NCI-H2107 treated with DMSO at 0.1 percent for 48 hours (cell line): Measurements from ENCODE around the gene CLMN.
"Not testable (repeated sequence)": the region's sequence is repeated elsewhere in the genome, so short reads cannot be mapped to it uniquely, and the experiment has no call there.

Experiments
- DNase-seq: peaks from one replicate; lab custom pipeline; 2025; ENCODE audit not compliant: unreplicated experiment; lab: John Stamatoyannopoulos, UW

The CLMN gene

DNA sequence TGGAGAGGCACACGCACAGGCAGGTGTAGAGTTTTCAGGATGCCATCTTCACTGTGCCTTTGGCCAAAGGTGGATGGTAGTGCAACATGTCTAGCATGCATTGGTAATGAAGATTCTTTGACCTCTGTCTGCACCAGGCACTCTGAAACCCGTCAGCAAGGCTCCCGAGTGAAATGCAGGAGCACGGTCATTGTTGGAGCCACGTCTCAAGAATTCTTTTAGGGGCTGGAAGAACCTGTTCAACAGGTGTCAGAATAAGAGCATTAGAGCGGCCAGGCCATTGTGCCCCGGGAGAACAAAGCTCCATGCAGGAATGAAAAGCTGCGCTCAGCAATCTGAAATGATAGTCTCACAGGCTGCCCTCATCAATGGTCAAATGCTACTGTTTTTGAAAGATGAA lies 122.2 kb downstream of the CLMN start:
- no peak for DNase-seq

DNA sequence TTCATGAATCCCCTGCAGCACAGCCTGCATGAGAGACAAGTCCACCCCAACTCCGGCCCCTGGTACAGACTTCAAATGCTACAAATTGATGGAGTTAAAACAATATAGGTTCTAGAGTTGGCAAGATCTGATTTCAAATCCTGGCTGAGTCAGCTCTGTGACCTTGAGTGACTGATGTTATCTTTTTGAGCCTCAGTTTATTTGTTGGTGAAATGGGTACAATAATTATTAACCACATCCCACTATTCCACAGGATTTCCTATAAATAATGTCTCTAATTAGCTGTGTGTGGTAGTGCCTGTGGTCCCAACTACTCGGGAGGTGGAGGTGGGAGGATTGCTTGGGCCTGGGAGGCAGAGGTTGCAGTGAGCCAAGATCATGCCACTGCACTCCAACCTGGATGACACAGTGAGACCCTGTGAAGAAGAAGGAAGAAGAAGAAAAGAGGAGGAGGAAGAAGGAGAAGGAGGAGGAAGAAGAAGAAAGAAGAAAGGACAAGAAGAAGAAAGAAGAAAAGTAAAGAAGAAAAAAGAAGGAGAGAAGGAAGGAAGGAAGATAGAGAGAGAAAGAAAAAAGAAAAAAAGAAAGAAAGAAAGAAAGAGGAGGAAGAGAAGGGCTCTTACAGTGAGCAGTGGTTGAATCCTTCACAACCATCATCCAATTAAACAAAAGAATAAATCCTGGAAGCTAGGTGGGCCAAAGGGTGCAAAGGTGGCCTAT lies 122.7 kb downstream of the CLMN start:
- DNase-seq: no peak

DNA sequence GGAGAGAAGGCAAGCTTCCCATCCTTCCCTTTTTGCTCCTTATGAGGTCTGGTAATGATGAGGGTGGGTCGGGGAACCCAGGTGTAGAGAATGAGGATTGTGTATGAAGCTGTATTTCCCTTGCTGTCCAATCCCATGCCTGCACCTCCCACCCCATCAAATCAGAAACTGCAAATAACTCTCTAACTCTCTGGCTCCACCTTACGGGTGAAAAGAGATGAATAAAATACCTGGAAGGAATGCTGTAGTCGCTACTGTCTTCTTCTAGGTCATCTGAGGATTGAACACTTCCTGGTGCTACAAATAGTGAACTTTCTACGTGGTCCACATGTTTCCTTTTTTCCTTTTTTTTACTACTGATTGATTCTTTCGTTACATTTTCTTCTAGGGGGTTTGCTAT lies 123.4 kb downstream of the CLMN start:
- DNase-seq: no peak

DNA sequence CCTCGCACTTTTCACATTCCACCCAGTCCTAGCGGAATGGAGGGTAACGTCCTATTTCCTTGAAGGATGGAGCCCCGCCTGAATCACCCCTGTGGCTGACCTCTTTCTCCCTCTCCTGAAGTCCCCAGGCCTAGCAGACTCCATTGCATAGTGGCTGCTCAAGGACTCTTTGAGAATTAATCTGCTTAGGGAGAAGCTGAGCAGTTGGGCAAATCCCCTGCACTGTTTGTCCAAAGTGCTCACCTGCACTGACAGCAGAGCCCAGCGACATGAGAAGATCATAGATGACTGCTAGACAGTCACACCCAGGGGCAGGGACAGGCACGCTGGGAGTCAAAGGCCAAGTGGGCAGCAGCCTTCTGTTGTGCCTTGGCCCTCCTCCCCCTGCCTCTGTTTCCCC lies 124.7 kb downstream of the CLMN start:
- no peak for DNase-seq

DNA sequence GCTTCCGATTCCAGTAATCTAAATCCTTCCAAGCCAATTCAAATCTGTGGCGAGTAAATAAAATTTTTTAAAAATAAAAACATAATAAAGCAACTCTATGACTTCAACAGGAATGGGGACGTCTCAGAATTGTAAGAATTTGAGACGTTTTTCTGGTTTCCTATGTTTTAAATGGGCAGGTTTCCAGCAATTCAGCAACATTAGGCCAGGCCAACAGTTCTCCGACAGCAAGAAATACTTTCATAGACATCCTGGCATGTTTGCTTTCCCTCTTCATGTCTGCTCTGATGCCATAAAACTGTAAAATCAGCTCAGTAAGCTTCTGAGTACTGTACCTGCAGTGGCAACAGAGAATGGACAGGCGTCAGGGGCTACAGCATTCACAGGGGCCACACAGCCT lies 126.6 kb downstream of the CLMN start:
- no peak for DNase-seq

DNA sequence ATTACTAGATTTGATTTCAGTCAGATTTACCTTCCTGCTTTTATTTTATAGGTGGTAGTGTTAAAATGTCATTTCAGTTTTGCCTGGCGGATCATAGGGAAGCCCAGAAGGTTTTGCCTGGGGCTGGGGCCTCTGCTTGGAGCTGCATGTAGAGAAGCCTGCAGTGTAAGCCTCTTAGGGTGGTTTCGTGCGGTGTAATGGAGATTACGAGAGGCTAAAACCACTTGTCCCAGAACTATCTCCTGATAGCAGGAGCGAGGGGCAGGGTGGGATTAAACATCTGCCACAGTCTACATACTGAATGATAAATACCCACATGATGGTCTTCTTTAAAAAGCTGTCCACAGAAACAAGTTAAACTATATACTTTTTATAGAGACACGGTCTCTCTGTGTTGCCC lies 127.4 kb downstream of the CLMN start:
- DNase-seq: no peak

DNA sequence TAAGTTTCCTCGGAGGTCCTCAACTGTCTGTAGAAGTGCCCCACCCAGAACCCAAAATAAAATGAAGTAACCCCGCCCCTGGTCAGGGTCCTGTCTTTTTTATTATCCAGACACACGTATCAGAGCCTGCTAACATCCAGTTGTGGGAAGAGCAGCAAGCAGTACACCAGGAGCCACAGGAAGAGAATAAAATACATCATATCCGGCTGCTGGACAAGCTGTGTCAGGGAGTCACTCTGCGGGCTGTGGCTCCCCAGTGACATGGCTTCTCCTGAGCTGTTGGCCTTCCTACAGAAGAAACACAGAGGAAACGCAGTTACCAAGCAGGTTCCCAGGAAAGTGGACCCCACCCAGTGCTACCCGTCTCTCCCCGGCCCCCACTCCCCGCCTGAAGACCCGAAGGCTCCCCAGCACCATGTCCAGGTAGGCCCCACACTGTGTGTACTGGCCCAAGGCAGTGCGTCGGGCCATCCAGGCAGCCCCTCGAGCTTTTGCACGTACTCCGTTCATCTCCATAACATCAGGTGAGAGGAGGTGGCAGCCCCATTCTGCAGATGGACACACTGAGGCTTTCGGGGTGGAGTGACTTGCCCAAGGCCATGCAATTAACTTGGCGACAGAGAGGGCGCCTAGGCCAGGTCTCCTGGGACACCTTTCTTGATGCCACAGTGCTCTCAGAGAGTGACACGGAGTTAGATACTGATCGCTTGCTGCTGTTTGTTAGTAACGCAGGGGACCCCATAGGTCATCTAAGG lies 128.1 kb downstream of the CLMN start:
- DNase-seq: no peak

DNA sequence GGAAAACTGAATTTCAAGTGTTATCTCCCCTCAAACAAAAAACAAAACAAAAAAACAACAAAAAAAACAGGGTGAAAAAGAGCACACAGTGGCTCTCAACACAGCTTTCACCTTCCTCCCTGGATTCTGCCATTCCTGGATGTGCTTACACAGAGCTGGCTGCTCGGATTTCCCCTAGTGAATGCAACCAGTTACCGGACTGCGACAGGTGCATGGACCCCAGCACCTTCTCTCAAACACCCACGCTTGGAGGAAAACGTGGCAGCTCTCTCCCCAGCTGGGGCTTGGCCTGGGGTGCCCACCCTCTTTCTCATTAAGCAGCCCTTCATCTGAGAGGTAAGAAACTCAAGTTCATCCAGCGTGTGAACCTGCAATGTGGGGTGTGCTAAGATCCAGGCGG lies 128.9 kb downstream of the CLMN start:
- no peak for DNase-seq

DNA sequence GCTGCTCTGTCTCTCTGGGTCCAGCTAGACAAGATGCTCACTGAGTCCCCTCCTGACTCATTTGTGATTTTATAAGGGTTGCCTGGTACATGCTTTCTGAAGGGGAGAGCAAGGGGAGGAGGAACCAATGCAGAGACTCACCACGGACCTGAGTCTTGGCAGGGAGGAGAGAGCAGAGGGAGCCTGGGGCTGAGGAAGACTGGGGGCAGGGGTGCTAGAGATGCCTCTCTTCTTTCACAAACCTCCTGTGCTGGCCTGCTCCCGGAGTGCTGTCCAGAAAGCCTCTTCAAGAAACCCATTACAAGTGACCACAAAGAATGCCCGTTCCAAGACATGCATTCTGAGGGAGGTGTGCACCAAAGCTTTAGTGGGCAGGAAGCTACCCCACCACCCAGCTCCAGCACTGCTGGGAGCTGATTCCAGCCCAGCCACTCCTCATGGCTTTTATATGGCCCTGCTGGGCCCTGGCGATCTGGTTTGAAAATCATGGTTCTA lies 129.3 kb downstream of the CLMN start:
- no peak for DNase-seq

DNA sequence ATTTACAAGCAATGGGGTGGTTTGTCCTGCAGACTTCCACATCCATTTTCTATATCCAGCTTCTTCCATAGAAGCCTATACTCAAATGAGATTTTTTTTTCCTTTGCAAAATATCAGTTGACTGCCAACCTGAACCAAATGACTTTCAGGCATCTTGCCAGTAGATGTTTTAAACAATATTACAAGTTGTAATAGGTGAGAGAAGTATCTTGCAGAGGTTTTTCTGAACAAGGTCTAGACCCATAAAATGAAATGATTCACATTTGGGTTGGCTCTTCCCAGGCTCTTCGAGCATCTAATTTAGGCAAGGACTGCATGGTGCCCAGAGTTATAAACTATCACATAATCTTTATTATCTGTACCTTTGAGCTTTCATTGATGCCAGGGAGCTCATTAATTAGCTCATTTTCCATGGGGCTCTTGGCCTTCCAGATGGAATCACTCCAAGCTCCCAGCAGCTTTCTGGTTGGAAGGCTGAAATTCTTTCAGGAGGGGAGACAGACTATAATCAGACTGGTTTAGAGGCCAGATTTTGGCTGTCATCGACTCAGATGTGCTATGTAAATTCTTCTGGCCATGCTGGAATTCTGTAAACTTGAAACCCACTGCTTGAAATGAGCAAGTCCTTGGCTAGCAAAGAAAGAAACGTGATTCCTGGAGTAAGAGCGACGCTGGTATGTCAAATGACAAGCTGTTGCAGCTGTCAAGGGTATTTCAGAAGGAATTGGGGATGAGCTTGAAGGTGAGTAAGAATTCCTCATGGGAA lies 130.2 kb downstream of the CLMN start:
- DNase-seq: no peak

DNA sequence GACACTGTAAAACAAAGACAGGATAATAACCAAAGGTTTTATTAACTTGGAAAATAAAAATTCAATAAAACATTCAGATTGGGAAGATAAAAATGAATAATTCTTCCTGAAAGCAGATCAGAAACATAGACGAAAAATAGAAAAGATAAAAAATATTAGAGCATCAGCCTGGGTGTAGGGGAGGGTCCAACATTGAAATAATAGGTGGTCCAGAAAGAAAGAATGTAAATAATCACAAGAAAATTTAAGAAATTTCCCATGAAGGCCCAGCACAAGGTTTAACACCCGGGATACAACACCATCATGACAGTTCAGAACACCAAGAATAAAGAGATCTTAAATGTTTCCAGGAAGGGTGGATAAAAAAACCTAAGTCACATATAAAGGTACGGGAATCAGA lies 131.3 kb downstream of the CLMN start:
- no peak for DNase-seq

DNA sequence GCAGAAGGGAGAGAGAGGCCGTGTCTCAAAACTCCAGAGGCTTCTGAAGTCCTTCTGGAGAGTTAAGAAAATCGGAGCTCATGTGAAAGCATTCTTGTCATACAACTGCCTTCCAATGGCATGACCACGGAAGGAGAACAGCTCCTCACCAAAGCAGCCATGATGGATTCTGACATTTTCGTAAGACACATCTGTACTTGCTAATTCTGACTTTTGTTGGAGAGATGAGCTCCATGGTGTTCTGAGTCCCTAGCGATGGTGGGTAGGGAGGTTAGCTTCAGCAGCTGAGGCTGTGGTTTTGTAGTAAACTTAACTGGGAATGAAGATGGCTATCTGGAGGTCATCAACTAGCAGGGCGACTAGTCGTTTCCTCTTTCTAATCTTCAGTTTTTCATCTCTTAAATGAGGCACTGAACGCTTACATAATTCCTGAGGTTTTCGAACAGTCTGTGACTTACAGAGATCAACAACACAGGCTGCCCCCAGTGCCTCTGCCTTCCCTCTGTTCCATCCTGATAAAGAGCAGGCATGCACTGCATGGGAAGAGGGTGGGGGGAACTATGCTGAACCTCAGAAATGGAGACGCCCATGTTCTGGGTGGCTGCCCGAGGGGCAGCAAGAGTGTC lies 133.8 kb downstream of the CLMN start:
- no peak for DNase-seq

DNA sequence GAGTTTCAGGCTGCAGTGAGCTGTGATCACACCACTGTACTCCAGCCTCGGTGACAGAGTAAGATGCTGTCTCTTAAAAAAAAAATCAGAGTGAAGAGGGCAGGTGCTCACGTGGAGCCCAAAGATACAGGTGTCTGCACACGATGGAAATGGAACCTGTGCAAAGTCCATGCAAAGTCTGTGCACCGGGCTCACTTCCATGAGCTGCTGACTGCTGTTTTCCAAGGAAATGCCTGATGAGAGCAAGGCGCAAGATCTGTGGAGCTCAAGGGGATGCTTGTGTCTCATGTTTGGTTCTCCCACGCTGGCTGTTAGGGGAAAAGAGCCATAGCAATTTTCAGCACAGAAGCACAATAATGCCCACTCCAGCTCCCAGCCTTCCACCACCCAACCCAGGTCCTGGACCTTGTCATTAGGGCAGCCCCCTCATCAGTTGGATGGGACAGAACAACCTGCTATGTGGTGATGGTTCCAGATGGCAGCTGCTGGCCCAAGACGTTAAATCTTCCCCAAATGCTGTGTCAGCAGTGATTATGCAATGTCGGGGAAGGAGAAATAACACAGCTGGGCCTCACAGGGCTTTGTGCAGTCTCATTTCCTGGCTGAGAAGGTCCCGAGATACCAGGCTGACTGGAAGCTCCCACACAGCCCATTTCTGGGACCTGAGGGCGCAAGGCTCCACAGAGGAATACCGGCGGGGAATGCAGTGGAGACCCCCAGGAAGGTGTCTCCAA lies 134.5 kb downstream of the CLMN start:
- no peak for DNase-seq

DNA sequence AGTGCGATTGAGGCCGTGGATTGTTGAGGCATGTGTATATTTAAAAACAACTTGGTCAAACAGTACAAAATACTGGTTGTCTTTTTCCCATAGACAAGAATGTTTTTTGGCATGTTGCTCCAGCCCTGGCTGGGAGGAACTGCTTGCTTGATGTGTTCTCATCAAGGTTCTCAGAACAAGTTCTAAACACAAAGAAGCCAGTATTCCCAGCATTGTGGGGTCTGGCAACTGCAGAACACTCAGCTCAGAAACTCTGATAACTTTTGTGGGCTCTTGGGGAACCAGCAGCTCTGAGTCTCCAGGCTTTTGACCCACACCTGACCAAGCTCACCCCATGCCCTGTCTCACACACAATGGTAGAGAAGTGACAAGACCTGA lies 135.3 kb downstream of the CLMN start:
- no peak for DNase-seq

DNA sequence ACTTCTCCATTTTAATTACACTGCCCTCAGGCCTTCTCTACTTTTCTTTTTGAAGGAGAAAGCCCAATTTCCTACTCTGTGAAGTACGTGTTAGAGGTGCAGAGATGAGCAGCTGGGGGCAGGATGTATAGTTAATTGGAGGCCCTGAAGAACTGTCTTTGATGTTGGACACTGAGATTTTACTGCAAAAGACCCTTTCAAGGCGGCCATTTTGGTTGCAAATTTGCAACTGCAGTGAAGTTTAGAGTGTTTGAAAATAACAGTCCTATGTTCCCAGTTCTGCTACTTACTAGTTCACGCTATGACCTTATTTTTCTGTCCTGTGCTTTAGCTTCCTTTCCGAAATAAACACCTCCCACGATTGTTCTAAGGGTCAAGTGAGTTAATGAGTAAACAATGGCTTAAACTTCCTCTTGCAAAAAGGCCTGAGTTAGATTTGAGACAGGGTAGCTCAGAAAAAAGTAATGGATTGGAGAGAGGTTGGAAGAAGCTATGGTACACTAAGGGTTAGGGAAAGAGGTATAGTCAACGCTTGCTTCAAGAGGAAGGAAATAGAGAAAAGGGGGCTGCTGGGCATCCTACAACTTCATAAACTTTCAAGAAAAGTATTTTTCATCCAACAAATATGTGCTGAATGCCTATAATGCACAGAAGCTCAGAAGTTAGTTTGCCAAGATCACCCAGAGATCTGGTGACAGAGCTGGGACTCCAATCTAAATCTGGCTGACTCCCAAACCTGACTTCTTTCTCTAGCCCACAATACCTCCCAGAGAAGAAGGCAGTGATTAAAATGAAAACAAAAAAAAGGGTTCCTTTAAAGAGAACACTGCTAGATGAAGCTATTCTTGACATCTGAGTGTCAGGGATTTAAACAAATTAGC lies 135.9 kb downstream of the CLMN start:
- DNase-seq: no peak

DNA sequence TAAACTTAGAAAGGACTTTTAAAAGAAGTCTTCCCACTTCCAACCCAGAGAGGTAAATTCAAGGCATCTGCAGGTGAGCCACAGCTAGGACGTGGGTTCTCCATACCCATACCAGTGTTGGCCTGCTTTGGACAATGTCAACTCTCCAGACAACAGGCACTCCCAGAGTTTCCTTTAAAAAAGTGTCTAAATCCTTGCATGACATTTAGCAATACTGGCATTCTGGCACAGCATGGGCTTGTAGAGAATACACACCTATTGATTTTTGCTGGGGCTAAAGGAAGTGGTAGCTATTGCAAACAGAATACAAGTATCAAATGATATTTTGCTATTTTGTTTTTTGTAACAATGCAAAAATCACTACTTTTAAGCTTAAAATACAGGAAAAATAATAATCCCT lies 136.6 kb downstream of the CLMN start:
- no peak for DNase-seq

DNA sequence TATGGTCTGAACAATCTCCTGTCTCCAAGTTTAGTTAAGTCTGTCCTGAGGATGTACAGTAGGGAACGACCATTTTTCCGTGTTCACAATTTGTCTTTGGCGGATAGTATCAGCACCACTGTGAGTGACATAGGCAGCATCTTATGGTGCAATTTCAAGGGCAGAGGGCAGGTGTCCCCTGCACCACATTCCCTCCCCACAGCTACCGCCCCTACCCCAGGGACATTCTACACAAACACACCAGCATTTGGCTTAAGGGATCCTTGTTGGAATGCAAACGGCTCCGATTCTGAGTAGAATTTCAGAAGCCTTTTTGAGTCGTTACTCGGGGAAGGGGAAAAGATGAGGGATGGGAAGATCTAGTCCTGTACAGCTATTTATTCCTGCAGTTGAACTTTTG lies 137.3 kb downstream of the CLMN start:
- DNase-seq: no peak

DNA sequence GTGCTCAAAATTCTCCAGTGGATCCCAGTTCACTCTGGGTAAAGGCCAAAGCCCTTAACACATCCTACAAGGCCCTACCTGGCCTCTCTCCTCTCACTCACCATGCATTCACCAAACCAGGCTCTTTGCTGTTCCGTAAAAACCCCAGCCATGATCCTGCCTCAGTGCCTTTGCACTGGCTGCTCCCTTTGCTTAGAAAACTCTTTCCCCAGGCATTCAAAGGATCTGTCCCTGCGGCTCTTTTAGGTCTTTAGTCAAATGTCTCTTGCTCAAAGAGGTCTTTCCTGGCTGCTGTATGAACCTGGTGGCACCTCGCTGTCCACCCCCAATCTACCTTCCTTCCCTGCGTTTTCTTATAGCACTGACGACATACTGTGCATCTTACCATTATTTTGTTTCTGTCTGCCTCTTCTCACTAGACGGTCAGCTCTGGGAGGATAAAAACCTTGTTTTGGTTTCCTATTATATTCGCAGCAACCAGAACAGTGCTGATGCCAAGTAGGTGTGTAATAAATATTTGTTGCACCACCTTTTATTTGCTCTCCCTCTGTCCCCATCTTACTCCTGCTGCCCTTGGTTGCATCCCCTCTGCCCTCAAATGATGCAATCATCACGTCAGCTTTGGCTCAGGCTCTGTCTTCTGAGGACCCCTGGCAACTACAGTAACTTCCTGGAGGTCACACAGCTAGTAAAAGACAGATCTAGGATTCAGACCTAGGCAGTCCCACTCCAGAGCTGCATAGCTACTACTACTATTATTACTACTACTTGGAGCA lies 138.6 kb downstream of the CLMN start:
- no peak for DNase-seq

DNA sequence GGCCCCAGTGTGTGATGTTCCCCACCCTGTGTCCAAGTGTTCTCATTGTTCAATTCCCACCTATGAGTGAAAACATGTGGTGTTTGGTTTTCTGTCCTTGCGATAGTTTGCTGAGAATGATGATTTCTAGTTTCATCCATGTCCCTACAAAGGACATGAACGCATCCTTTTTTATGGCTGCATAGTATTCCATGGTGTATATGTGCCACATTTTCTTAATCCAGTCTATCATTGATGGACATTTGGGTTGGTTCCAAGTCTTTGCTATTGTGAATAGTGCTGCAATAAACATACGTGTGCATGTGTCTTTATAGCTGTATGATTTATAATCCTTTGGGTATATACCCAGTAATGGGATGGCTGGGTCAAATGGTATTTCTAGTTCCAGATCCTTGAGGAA lies 144.0 kb downstream of the CLMN start:
- DNase-seq: not testable (repeated sequence)
